ENCODE data around the gene JMJD1C. TPM values are rescaled to one million over a fixed set of nuclear protein-coding genes. Genes with fewer than 3 reads are reported as not detected.

JMJD1C gene
- polyA plus RNA-seq, 2 donors = 22.0 to 49.1 TPM

- 95 to 97% methylated on average over 4 of the region's 4 CpGs for WGBS, 2 donors
- no peak overlapping the region for H3K4me3 ChIP-seq (ENCODE audit: low read depth in 1 of 2, low read length in 2 of 2)
- H3K27ac ChIP-seq (ENCODE audit: low read depth in 2 of 2, low read length in 1 of 2) = no peak overlapping the region
- peaks cover 0 to 3% of the 10 kb centered on the region in 2 donors for H3K36me3 ChIP-seq (ENCODE audit: control insufficient read depth in 2 of 2, insufficient read depth in 2 of 2, low read length in 1 of 2)
- no peaks in the 10 kb centered on the region for H3K4me1 ChIP-seq (ENCODE audit: control insufficient read depth in 2 of 2, insufficient read depth in 2 of 2, low read length in 1 of 2)
- no peaks in the 10 kb centered on the region for H3K27me3 ChIP-seq (ENCODE audit: control insufficient read depth in 1 of 2, insufficient read depth in 2 of 2, low read length in 2 of 2)
- H3K9me3 ChIP-seq (ENCODE audit: control insufficient read depth in 2 of 2, insufficient read depth in 1 of 2, low read depth in 1 of 2, low read length in 1 of 2) = no peaks in the 10 kb centered on the region
Measured at GRCh38 chr10:63150745-63151144, 315.0 kb downstream of the JMJD1C start.

- H3K36me3 ChIP-seq (ENCODE audit: control insufficient read depth in 2 of 2, insufficient read depth in 2 of 2, low read length in 1 of 2) = no peaks in the 10 kb centered on the region
- no peaks in the 10 kb centered on the region for H3K27me3 ChIP-seq (ENCODE audit: control insufficient read depth in 1 of 2, insufficient read depth in 2 of 2, low read length in 2 of 2)
- H3K4me1 ChIP-seq (ENCODE audit: control insufficient read depth in 2 of 2, insufficient read depth in 2 of 2, low read length in 1 of 2) = no peaks in the 10 kb centered on the region
- no peaks in the 10 kb centered on the region for H3K9me3 ChIP-seq (ENCODE audit: control insufficient read depth in 2 of 2, insufficient read depth in 1 of 2, low read depth in 1 of 2, low read length in 1 of 2)
- no peak overlapping the region for H3K27ac ChIP-seq (ENCODE audit: low read depth in 2 of 2, low read length in 1 of 2)
- H3K4me3 ChIP-seq (ENCODE audit: low read depth in 1 of 2, low read length in 2 of 2) = no peak overlapping the region
Measured at GRCh38 chr10:63146503-63146902, 319.3 kb downstream of the JMJD1C start.

GRCh38 chr10:63145782-63146181 is 320.0 kb downstream of the JMJD1C start:
- no peaks in the 10 kb centered on the region for H3K27me3 ChIP-seq (ENCODE audit: control insufficient read depth in 1 of 2, insufficient read depth in 2 of 2, low read length in 2 of 2)
- H3K27ac ChIP-seq (ENCODE audit: low read depth in 2 of 2, low read length in 1 of 2) = no peak overlapping the region
- H3K4me3 ChIP-seq (ENCODE audit: low read depth in 1 of 2, low read length in 2 of 2) = no peak overlapping the region
- H3K9me3 ChIP-seq (ENCODE audit: control insufficient read depth in 2 of 2, insufficient read depth in 1 of 2, low read depth in 1 of 2, low read length in 1 of 2) = no peaks in the 10 kb centered on the region
- H3K36me3 ChIP-seq (ENCODE audit: control insufficient read depth in 2 of 2, insufficient read depth in 2 of 2, low read length in 1 of 2) = no peaks in the 10 kb centered on the region
- H3K4me1 ChIP-seq (ENCODE audit: control insufficient read depth in 2 of 2, insufficient read depth in 2 of 2, low read length in 1 of 2) = no peaks in the 10 kb centered on the region

- H3K4me1 ChIP-seq (ENCODE audit: control insufficient read depth in 2 of 2, insufficient read depth in 2 of 2, low read length in 1 of 2) = no peaks in the 10 kb centered on the region
- no peak overlapping the region for H3K27ac ChIP-seq (ENCODE audit: low read depth in 2 of 2, low read length in 1 of 2)
- WGBS, 2 donors = 64 to 73% methylated on average over 5 of the region's 5 CpGs
- no peaks in the 10 kb centered on the region for H3K27me3 ChIP-seq (ENCODE audit: control insufficient read depth in 1 of 2, insufficient read depth in 2 of 2, low read length in 2 of 2)
- H3K9me3 ChIP-seq (ENCODE audit: control insufficient read depth in 2 of 2, insufficient read depth in 1 of 2, low read depth in 1 of 2, low read length in 1 of 2) = no peaks in the 10 kb centered on the region
- no peaks in the 10 kb centered on the region for H3K36me3 ChIP-seq (ENCODE audit: control insufficient read depth in 2 of 2, insufficient read depth in 2 of 2, low read length in 1 of 2)
- no peak overlapping the region for H3K4me3 ChIP-seq (ENCODE audit: low read depth in 1 of 2, low read length in 2 of 2)
Measured at GRCh38 chr10:63143987-63144386, 321.8 kb downstream of the JMJD1C start.

GRCh38 chr10:63142136-63142535 is 323.6 kb downstream of the JMJD1C start:
- WGBS, 2 donors = 91 to 97% methylated on average over 6 of the region's 6 CpGs
- H3K27ac ChIP-seq (ENCODE audit: low read depth in 2 of 2, low read length in 1 of 2) = no peak overlapping the region
- H3K9me3 ChIP-seq (ENCODE audit: control insufficient read depth in 2 of 2, insufficient read depth in 1 of 2, low read depth in 1 of 2, low read length in 1 of 2) = no peaks in the 10 kb centered on the region
- H3K27me3 ChIP-seq (ENCODE audit: control insufficient read depth in 1 of 2, insufficient read depth in 2 of 2, low read length in 2 of 2) = no peaks in the 10 kb centered on the region
- H3K4me1 ChIP-seq (ENCODE audit: control insufficient read depth in 2 of 2, insufficient read depth in 2 of 2, low read length in 1 of 2) = no peaks in the 10 kb centered on the region
- no peaks in the 10 kb centered on the region for H3K36me3 ChIP-seq (ENCODE audit: control insufficient read depth in 2 of 2, insufficient read depth in 2 of 2, low read length in 1 of 2)
- no peak overlapping the region for H3K4me3 ChIP-seq (ENCODE audit: low read depth in 1 of 2, low read length in 2 of 2)

GRCh38 chr10:63140077-63140476 is 325.7 kb downstream of the JMJD1C start:
- Histone ChIP-seq H3K27me3 (ENCODE audit: control insufficient read depth in 1 of 2, insufficient read depth in 2 of 2, low read length in 2 of 2) (no peaks in the 10 kb centered on the region), H3K36me3 (ENCODE audit: control insufficient read depth in 2 of 2, insufficient read depth in 2 of 2, low read length in 1 of 2) (no peaks in the 10 kb centered on the region), H3K4me1 (ENCODE audit: control insufficient read depth in 2 of 2, insufficient read depth in 2 of 2, low read length in 1 of 2) (no peaks in the 10 kb centered on the region), H3K4me3 (ENCODE audit: low read depth in 1 of 2, low read length in 2 of 2) (no peak overlapping the region), H3K9me3 (ENCODE audit: control insufficient read depth in 2 of 2, insufficient read depth in 1 of 2, low read depth in 1 of 2, low read length in 1 of 2) (no peaks in the 10 kb centered on the region), H3K27ac (ENCODE audit: low read depth in 2 of 2, low read length in 1 of 2) (no peak overlapping the region)
- 88 to 89% methylated on average over 3 of the region's 3 CpGs for WGBS, 2 donors

- Histone ChIP-seq H3K4me3 (ENCODE audit: low read depth in 1 of 2, low read length in 2 of 2) (no peak overlapping the region), H3K9me3 (ENCODE audit: control insufficient read depth in 2 of 2, insufficient read depth in 1 of 2, low read depth in 1 of 2, low read length in 1 of 2) (no peaks in the 10 kb centered on the region), H3K27ac (ENCODE audit: low read depth in 2 of 2, low read length in 1 of 2) (no peak overlapping the region), H3K27me3 (ENCODE audit: control insufficient read depth in 1 of 2, insufficient read depth in 2 of 2, low read length in 2 of 2) (no peaks in the 10 kb centered on the region), H3K4me1 (ENCODE audit: control insufficient read depth in 2 of 2, insufficient read depth in 2 of 2, low read length in 1 of 2) (no peaks in the 10 kb centered on the region), H3K36me3 (ENCODE audit: control insufficient read depth in 2 of 2, insufficient read depth in 2 of 2, low read length in 1 of 2) (no peaks in the 10 kb centered on the region)
- WGBS, 2 donors = 63 to 65% methylated on average over 2 of the region's 2 CpGs
Measured at GRCh38 chr10:63137306-63137705, 328.5 kb downstream of the JMJD1C start.

GRCh38 chr10:63133821-63134557 is 331.8 kb downstream of the JMJD1C start:
- Histone ChIP-seq H3K9me3 (ENCODE audit: control insufficient read depth in 2 of 2, insufficient read depth in 1 of 2, low read depth in 1 of 2, low read length in 1 of 2) (no peaks in the 10 kb centered on the region), H3K4me1 (ENCODE audit: control insufficient read depth in 2 of 2, insufficient read depth in 2 of 2, low read length in 1 of 2) (no peaks in the 10 kb centered on the region), H3K27me3 (ENCODE audit: control insufficient read depth in 1 of 2, insufficient read depth in 2 of 2, low read length in 2 of 2) (no peaks in the 10 kb centered on the region), H3K27ac (ENCODE audit: low read depth in 2 of 2, low read length in 1 of 2) (peak overlapping the region; percentile 93 to 95), H3K36me3 (ENCODE audit: control insufficient read depth in 2 of 2, insufficient read depth in 2 of 2, low read length in 1 of 2) (no peaks in the 10 kb centered on the region), H3K4me3 (ENCODE audit: low read depth in 1 of 2, low read length in 2 of 2) (peak overlapping the region; percentile 89 to 90)
- 8 to 9% methylated on average over 8 to 9 of the region's 9 CpGs for WGBS, 2 donors

GRCh38 chr10:63133056-63133820 is 332.5 kb downstream of the JMJD1C start, which contains the start of gene NRBF2:
TSS of gene NRBF2 (plus strand) at chr10:63133328. CDS start at chr10:63133471, 143 bp downstream.
- peak within 1 kb of the TSS; percentile 93 to 95 for H3K27ac ChIP-seq (ENCODE audit: low read depth in 2 of 2, low read length in 1 of 2)
- no peaks in the 10 kb centered on the region for H3K9me3 ChIP-seq (ENCODE audit: control insufficient read depth in 2 of 2, insufficient read depth in 1 of 2, low read depth in 1 of 2, low read length in 1 of 2)
- no peaks in the 10 kb centered on the region for H3K4me1 ChIP-seq (ENCODE audit: control insufficient read depth in 2 of 2, insufficient read depth in 2 of 2, low read length in 1 of 2)
- no peaks in the 10 kb centered on the region for H3K36me3 ChIP-seq (ENCODE audit: control insufficient read depth in 2 of 2, insufficient read depth in 2 of 2, low read length in 1 of 2)
- H3K27me3 ChIP-seq (ENCODE audit: control insufficient read depth in 1 of 2, insufficient read depth in 2 of 2, low read length in 2 of 2) = no peaks in the 10 kb centered on the region
- H3K4me3 ChIP-seq (ENCODE audit: low read depth in 1 of 2, low read length in 2 of 2) = peak within 1 kb of the TSS; percentile 89 to 90
- 0% methylated on average over 51 to 55 of the region's 55 CpGs for WGBS, 2 donors

All from esophagus (tissue), 2 donors.